MM.1S (cell line): ENCODE data around the gene TTC7B.

Source experiments
- DNase-seq: peaks from one replicate; pipeline ENCODE4 v3.0.0-alpha.2; 2015
- H2AFZ ChIP-seq: fragments of 300-600 bp; sonication (generic); 2 replicates; pipeline ENCODE4 v1.6.0; 2016; ENCODE audit warnings: antibody characterized with exemption, low read length
- H3F3A ChIP-seq: fragments of 300-600 bp; sonication (generic); 2 replicates; pipeline ENCODE4 v1.6.1; 2016; ENCODE audit warnings: mild to moderate bottlenecking, antibody characterized with exemption, low read length, moderate library complexity, mixed read lengths; ENCODE audit not compliant: insufficient read depth
- H3K27ac ChIP-seq: fragments of 300-600 bp; sonication (generic); 2 replicates; pipeline ENCODE4 v1.5.1; 2016; ENCODE audit warnings: mild to moderate bottlenecking, low read length
- H3K27me3 ChIP-seq: fragments of 300-600 bp; sonication (generic); replicated peaks from 2 replicates; pipeline ENCODE4 v1.6.0; 2016; ENCODE audit warnings: low read length; ENCODE audit not compliant: insufficient read depth
- H3K36me3 ChIP-seq: fragments of 300-600 bp; sonication (generic); replicated peaks from 2 replicates; pipeline ENCODE4 v1.6.1; 2016; ENCODE audit warnings: mild to moderate bottlenecking, low read length, mixed read lengths; ENCODE audit not compliant: insufficient read depth
- H3K4me1 ChIP-seq: fragments of 300-600 bp; sonication (generic); 2 replicates; pipeline ENCODE4 v1.6.1; 2016; ENCODE audit warnings: low read length, mixed read lengths
- H3K4me2 ChIP-seq: fragments of 300-600 bp; sonication (generic); 2 replicates; pipeline ENCODE4 v1.6.0; 2016; ENCODE audit warnings: low read depth, low read length
- H3K4me3 ChIP-seq: fragments of 300-600 bp; sonication (generic); 2 replicates; pipeline ENCODE4 v1.5.1; 2016; ENCODE audit warnings: low read length, mixed read lengths
- H3K79me2 ChIP-seq: fragments of 300-600 bp; sonication (generic); 2 replicates; pipeline ENCODE4 v1.6.1; 2016; ENCODE audit warnings: mixed run types, low read length, mixed read lengths
- H3K9ac ChIP-seq: fragments of 300-600 bp; sonication (generic); 2 replicates; pipeline ENCODE4 v1.6.1; 2016; ENCODE audit warnings: low read length, mixed read lengths
- H3K9me2 ChIP-seq: fragments of 300-600 bp; sonication (generic); replicated peaks from 2 replicates; pipeline ENCODE4 v1.6.1; 2016; ENCODE audit warnings: mild to moderate bottlenecking, low read length, mixed read lengths; ENCODE audit not compliant: insufficient read depth
- H3K9me3 ChIP-seq: fragments of 300-600 bp; sonication (generic); replicated peaks from 2 replicates; pipeline ENCODE4 v1.6.1; 2016; ENCODE audit warnings: mild to moderate bottlenecking, low read length, mixed read lengths; ENCODE audit not compliant: insufficient read depth
- H4K20me1 ChIP-seq: fragments of 300-600 bp; sonication (generic); 2 replicates; pipeline ENCODE4 v1.6.1; 2016; ENCODE audit warnings: mild to moderate bottlenecking, low read length, moderate library complexity, mixed read lengths; ENCODE audit not compliant: insufficient read depth
- CTCF ChIP-seq: fragments of 300-600 bp; sonication (generic); IDR thresholded peaks from 2 replicates; pipeline ENCODE4 v1.5.1; 2016; ENCODE audit warnings: antibody characterized with exemption, low read length, mixed read lengths
- EZH2 ChIP-seq: fragments of 300-600 bp; sonication (generic); optimal IDR thresholded peaks from 2 replicates; pipeline ENCODE3; 2017; ENCODE audit warnings: low read depth, mild to moderate bottlenecking, antibody characterized with exemption, low read length, mixed read lengths
- EZH2phosphoT487 ChIP-seq: fragments of 300-600 bp; sonication (generic); IDR thresholded peaks from 2 replicates; pipeline ENCODE4 v1.6.1; 2018; ENCODE audit warnings: antibody characterized with exemption, low read length

The TTC7B gene

GRCh38 chr14:90556666-90557450, 259.4 kb downstream of the TTC7B start:
- Histone ChIP-seq H3K9me3 (no peaks in the 10 kb centered on the region), H3K9me2 (no peaks in the 10 kb centered on the region), H3K79me2 (no peaks in the 10 kb centered on the region), H2AFZ (no peak overlapping the region), H3K27ac (no peak overlapping the region), H3K4me2 (no peak overlapping the region), H3K4me3 (no peak overlapping the region), H3K27me3 (no peaks in the 10 kb centered on the region), H3K9ac (no peak overlapping the region), H3K36me3 (no peaks in the 10 kb centered on the region), H3K4me1 (no peaks in the 10 kb centered on the region), H4K20me1 (no peaks in the 10 kb centered on the region), H3F3A (no peaks in the 10 kb centered on the region)
- DNase-seq: no peak
- no peak for TF ChIP-seq CTCF
- no peak for TF ChIP-seq EZH2
- no peak for TF ChIP-seq EZH2phosphoT487

- Histone ChIP-seq H3K36me3 (no peaks in the 10 kb centered on the region), H3K4me3 (no peak overlapping the region), H3K27ac (no peak overlapping the region), H3K27me3 (no peaks in the 10 kb centered on the region), H3K9ac (no peak overlapping the region), H3K4me2 (no peak overlapping the region), H3K9me2 (no peaks in the 10 kb centered on the region), H3K4me1 (no peaks in the 10 kb centered on the region), H3K79me2 (no peaks in the 10 kb centered on the region), H3F3A (no peaks in the 10 kb centered on the region), H4K20me1 (no peaks in the 10 kb centered on the region), H3K9me3 (no peaks in the 10 kb centered on the region), H2AFZ (no peak overlapping the region)
- DNase-seq: no peak
- TF ChIP-seq CTCF (no peak), EZH2 (no peak), EZH2phosphoT487 (no peak)
Observed at GRCh38 chr14:90556012-90556477, 260.2 kb downstream of the TTC7B start.

- Histone ChIP-seq H3K4me1 (no peaks in the 10 kb centered on the region), H3K79me2 (no peaks in the 10 kb centered on the region), H3K27me3 (no peaks in the 10 kb centered on the region), H2AFZ (no peak overlapping the region), H3K27ac (no peak overlapping the region), H3K4me3 (no peak overlapping the region), H4K20me1 (no peaks in the 10 kb centered on the region), H3K9me2 (no peaks in the 10 kb centered on the region), H3K9ac (no peak overlapping the region), H3K9me3 (no peaks in the 10 kb centered on the region), H3K36me3 (no peaks in the 10 kb centered on the region), H3K4me2 (no peak overlapping the region), H3F3A (no peaks in the 10 kb centered on the region)
- TF ChIP-seq CTCF (no peak), EZH2 (no peak), EZH2phosphoT487 (no peak)
- DNase-seq: no peak
Observed at GRCh38 chr14:90555126-90556011, 260.9 kb downstream of the TTC7B start.
